ENCODE data around the gene ASB2. TPM values are rescaled to one million over a fixed set of nuclear protein-coding genes. Genes with fewer than 3 reads are reported as not detected.

ASB2 gene
- total and polyA plus RNA-seq, 2 of the 8 experiments (the other 6 are each of a cell fraction or from before 2014, with no cell fraction given) = 1.0 to 2.1 TPM

- DNase-seq (ENCODE audit: low read depth in 1 of 2, low spot score in 2 of 2) (no peak), FAIRE-seq (no peak)
- no peak for TF ChIP-seq NRF1 (IDR thresholded peaks at IDR 0.05; ENCODE audit: low read depth, low read length)
- TF ChIP-seq RBBP5 (IDR thresholded peaks at IDR 0.05; ENCODE audit: borderline replicate concordance, low read depth, low read length) = no peak
- TF ChIP-seq CHD2 (IDR thresholded peaks at IDR 0.05; ENCODE audit: low read length) = no peak
- no peak for TF ChIP-seq SAP30 (IDR thresholded peaks at IDR 0.05; ENCODE audit: insufficient read depth, insufficient replicate concordance, low read length)
- no peak for TF ChIP-seq EP300 (IDR thresholded peaks at IDR 0.05; ENCODE audit: borderline replicate concordance in 1 of 2, low read depth in 2 of 2, low read length in 2 of 2)
- TF ChIP-seq, protein P1, sequence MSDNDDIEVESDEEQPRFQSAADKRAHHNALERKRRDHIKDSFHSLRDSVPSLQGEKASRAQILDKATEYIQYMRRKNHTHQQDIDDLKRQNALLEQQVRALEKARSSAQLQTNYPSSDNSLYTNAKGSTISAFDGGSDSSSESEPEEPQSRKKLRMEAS (IDR thresholded peaks at IDR 0.05) = no peak
- no peak for TF ChIP-seq YY1 (IDR thresholded peaks at IDR 0.05; ENCODE audit: low read depth, low read length)
- no peak for TF ChIP-seq BACH1 (IDR thresholded peaks at IDR 0.05; ENCODE audit: low read length)
- no peak for TF ChIP-seq KDM4A (IDR thresholded peaks at IDR 0.05; ENCODE audit: low read depth, low read length, severe bottlenecking)
- TF ChIP-seq, protein P2, sequence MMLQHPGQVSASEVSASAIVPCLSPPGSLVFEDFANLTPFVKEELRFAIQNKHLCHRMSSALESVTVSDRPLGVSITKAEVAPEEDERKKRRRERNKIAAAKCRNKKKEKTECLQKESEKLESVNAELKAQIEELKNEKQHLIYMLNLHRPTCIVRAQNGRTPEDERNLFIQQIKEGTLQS (IDR thresholded peaks at IDR 0.05; ENCODE audit: insufficient read depth, low read depth, low read length) = no peak
- TF ChIP-seq RNF2 (IDR thresholded peaks at IDR 0.05; ENCODE audit: borderline replicate concordance, low read depth, low read length, missing control alignments, poor library complexity, severe bottlenecking) = no peak
- TF ChIP-seq HDAC2 (IDR thresholded peaks at IDR 0.05; ENCODE audit: borderline replicate concordance in 1 of 2, low read depth in 2 of 2, low read length in 2 of 2) = no peak
- no peak for TF ChIP-seq CBX8 (IDR thresholded peaks at IDR 0.05; ENCODE audit: borderline replicate concordance, low read depth, low read length)
- Histone ChIP-seq H2BK15ac (ENCODE audit: low read length) (no peak overlapping the region), H3K23ac (ENCODE audit: insufficient read length) (no peak overlapping the region), H2BK120ac (replicated peaks; ENCODE audit: low read depth, low read length) (no peak overlapping the region), H3K4me2 (ENCODE audit: insufficient read depth in 1 of 2, low read depth in 2 of 2, low read length in 2 of 2) (no peak overlapping the region), H3K18ac (ENCODE audit: extremely low read depth, low read length) (no peak overlapping the region), H2BK5ac (ENCODE audit: low read depth, low read length) (no peak overlapping the region), H4K8ac (ENCODE audit: extremely low read depth, insufficient read depth, low read length) (no peak overlapping the region), H3K14ac (ENCODE audit: insufficient read length) (no peak overlapping the region), H4K5ac (ENCODE audit: insufficient read length, low read depth, low read length) (no peak overlapping the region), H2BK12ac (ENCODE audit: low read depth, low read length) (no peak overlapping the region), H3K27me3 (replicated peaks in 1 of 4; ENCODE audit: control insufficient read depth in 3 of 4, extremely low read depth in 1 of 4, insufficient read depth in 3 of 4, low read length in 3 of 4) (no peaks in the 10 kb centered on the region), H3K4me3 (ENCODE audit: extremely low read depth in 1 of 4, insufficient read depth in 2 of 4, low read depth in 3 of 4, low read length in 4 of 4) (no peak overlapping the region), H3K9me3 (ENCODE audit: insufficient read depth in 2 of 2, low read depth in 1 of 2, low read length in 1 of 2) (no peaks in the 10 kb centered on the region), H3K36me3 (ENCODE audit: control insufficient read depth in 2 of 4, insufficient read depth in 4 of 4, low read length in 3 of 4) (no peaks in the 10 kb centered on the region), H2BK20ac (ENCODE audit: low read length) (no peak overlapping the region), H3K79me2 (ENCODE audit: control insufficient read depth in 1 of 2, insufficient read depth in 2 of 2, low read length in 2 of 2) (no peaks in the 10 kb centered on the region), H4K20me1 (replicated peaks in 1 of 2; ENCODE audit: control insufficient read depth in 1 of 2, insufficient read depth in 2 of 2, low read length in 2 of 2) (no peaks in the 10 kb centered on the region), H3K79me1 (ENCODE audit: low read depth, low read length) (no peaks in the 10 kb centered on the region), H3K4ac (replicated peaks; ENCODE audit: insufficient read length, low read depth, low read length) (no peak overlapping the region), H3K4me1 (replicated peaks in 1 of 4; ENCODE audit: control insufficient read depth in 3 of 4, insufficient read depth in 4 of 4, low read length in 3 of 4) (no peaks in the 10 kb centered on the region), H3K23me2 (ENCODE audit: low read depth, low read length) (no peaks in the 10 kb centered on the region), H2AK5ac (ENCODE audit: low read depth, low read length) (no peak overlapping the region), H3K9ac (replicated peaks in 1 of 4; ENCODE audit: extremely low read depth in 1 of 4, low read depth in 3 of 4, low read length in 3 of 4) (no peak overlapping the region), H3K27ac (ENCODE audit: low read depth, low read length) (no peak overlapping the region), H3K56ac (replicated peaks; ENCODE audit: insufficient read length, low read depth, low read length) (no peak overlapping the region), H4K91ac (replicated peaks; ENCODE audit: insufficient read length, low read length) (no peak overlapping the region), H2AFZ (ENCODE audit: low read length) (no peak overlapping the region)
- 82% methylated on average over 3 of the region's 3 CpGs; no CpG with 5 or more reads in 1 of the 2 experiments for WGBS, 2 experiments (ENCODE audit: extremely low coverage in 1 of 2, insufficient coverage in 1 of 2, insufficient read length in 1 of 2, insufficient replicate concordance in 2 of 2, low coverage in 1 of 2, low lambda C conversion rate in 2 of 2, missing lambda C conversion rate in 1 of 2)
- CTCF ChIA-PET (ENCODE audit: partially characterized antibody) = interaction anchor here (1.4 to 3.3 kb wide), 2 partner anchors 10 to 20 kb away, joined by 4 to 17 read pairs; no protein-coding TSS in a partner anchor
- POLR2A ChIA-PET (ENCODE audit: partially characterized antibody) = no interaction called here
These were observed 59.9 kb downstream of the ASB2 start for GRCh38 chr14:93916498-93916897.
